Vagina (tissue), 2 donors: ENCODE data around the gene MPEG1. TPM values are rescaled to one million over a fixed set of nuclear protein-coding genes. Genes with fewer than 3 reads are reported as not detected.

Source experiments
- DNase-seq, 2 donors: peaks; one replicate each; pipeline ENCODE4 v3.0.0-alpha.2; 2017; ENCODE audit errors: extremely low spot score in 2 of 2
- H3K27ac ChIP-seq: fragments of 200-600 bp; sonication (generic); one replicate; pipeline ENCODE4 v1.5.1; 2019
- H3K27me3 ChIP-seq: fragments of 200-600 bp; sonication (generic); one replicate; pipeline ENCODE4 v1.5.1; 2019
- H3K36me3 ChIP-seq, 2 donors: fragments of 200-600 bp; sonication (generic); one replicate each; pipeline ENCODE4 v1.5.1; 2017 to 2019
- H3K4me1 ChIP-seq: fragments of 200-600 bp; sonication (generic); one replicate; pipeline ENCODE4 v1.5.1; 2019
- H3K4me3 ChIP-seq, 2 donors: fragments of 200-600 bp; sonication (generic); 1 replicate in 1 of 2; 2 replicates in 1 of 2; pipeline ENCODE4 v1.5.1; 2016 to 2019
- H3K9me3 ChIP-seq: fragments of 200-600 bp; sonication (generic); one replicate; pipeline ENCODE4 v1.5.1; 2019
- POLR2A ChIP-seq, 2 donors: fragments of 450-650 bp; IDR thresholded peaks; one replicate each; pipeline ENCODE4 v1.6.1; 2017; ENCODE audit warnings: antibody characterized with exemption in 2 of 2, mild to moderate bottlenecking in 2 of 2, moderate library complexity in 2 of 2
- POLR2AphosphoS5 ChIP-seq, 2 donors: sonication (generic); formaldehyde crosslinking; IDR thresholded peaks; one replicate each; pipeline ENCODE4 v1.9.0; 2017; ENCODE audit warnings: antibody characterized with exemption in 2 of 2, mild to moderate bottlenecking in 2 of 2, low read depth in 1 of 2; ENCODE audit not compliant: insufficient read depth in 1 of 2
- intact Hi-C: fragments of 100-400 bp; cut with DNase I; formaldehyde crosslinking; loops from one replicate; pipeline ENCODE4 v1.15.1; 2023
- total RNA-seq: library from RNA; depleted of rRNA; stranded (reverse); fragments of >200 nt; gene quantifications from one replicate; pipeline ENCODE4 v1.2.3, GENCODE V29; 2016
- TF ChIP-seq, protein P1 (sequence below), 3 experiments: fragments of 450-650 bp in 2 of 3; fragments of 200-600 bp in 1 of 3; sonication (generic) in 1 of 3; IDR thresholded peaks; one replicate each; pipeline ENCODE4 v1.5.1; 2017 to 2019; ENCODE audit warnings: antibody characterized with exemption in 3 of 3, mild to moderate bottlenecking in 2 of 3, moderate library complexity in 2 of 3

MPEG1 gene
- total RNA-seq, 1 donor from 2014 or later = 3.9 TPM

DNA sequence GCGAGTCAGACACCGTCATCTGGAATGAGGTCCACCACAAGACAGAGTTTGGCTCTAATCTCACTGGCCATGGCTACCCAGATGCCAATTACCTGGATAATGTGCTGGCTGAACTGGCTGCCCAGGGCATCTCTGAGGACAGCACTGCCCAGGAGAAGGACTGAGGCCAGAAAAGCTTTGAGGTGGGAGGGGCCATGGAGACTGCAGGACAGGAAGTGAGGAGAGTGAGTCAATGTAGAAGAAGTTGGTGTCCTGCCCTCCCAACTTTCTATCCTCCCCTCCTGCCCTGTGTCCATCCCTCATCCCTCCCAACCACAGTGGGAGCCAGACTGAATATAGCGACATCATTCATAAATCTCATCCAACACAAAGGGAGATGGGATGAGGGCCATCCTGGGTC, 8.0 kb downstream of the MPEG1 start:
- intact Hi-C loops = no loop called here
- DNase-seq = no peak
- TF ChIP-seq, protein P1, sequence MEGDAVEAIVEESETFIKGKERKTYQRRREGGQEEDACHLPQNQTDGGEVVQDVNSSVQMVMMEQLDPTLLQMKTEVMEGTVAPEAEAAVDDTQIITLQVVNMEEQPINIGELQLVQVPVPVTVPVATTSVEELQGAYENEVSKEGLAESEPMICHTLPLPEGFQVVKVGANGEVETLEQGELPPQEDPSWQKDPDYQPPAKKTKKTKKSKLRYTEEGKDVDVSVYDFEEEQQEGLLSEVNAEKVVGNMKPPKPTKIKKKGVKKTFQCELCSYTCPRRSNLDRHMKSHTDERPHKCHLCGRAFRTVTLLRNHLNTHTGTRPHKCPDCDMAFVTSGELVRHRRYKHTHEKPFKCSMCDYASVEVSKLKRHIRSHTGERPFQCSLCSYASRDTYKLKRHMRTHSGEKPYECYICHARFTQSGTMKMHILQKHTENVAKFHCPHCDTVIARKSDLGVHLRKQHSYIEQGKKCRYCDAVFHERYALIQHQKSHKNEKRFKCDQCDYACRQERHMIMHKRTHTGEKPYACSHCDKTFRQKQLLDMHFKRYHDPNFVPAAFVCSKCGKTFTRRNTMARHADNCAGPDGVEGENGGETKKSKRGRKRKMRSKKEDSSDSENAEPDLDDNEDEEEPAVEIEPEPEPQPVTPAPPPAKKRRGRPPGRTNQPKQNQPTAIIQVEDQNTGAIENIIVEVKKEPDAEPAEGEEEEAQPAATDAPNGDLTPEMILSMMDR (IDR thresholded peaks at IDR 0.05) = no peak
- TF ChIP-seq POLR2A (IDR thresholded peaks at IDR 0.05) (no peak), POLR2AphosphoS5 (IDR thresholded peaks at IDR 0.05; ENCODE audit: insufficient read depth in 1 of 2, low read depth in 1 of 2) (no peak)
- H3K9me3 ChIP-seq = no peaks in the 10 kb centered on the region
- H3K4me3 ChIP-seq = no peak overlapping the region
- no peak overlapping the region for H3K27ac ChIP-seq
- no peaks in the 10 kb centered on the region for H3K27me3 ChIP-seq
- H3K4me1 ChIP-seq = no peaks in the 10 kb centered on the region
- peaks cover 0 to 12% of the 10 kb centered on the region in 2 donors for H3K36me3 ChIP-seq

DNA sequence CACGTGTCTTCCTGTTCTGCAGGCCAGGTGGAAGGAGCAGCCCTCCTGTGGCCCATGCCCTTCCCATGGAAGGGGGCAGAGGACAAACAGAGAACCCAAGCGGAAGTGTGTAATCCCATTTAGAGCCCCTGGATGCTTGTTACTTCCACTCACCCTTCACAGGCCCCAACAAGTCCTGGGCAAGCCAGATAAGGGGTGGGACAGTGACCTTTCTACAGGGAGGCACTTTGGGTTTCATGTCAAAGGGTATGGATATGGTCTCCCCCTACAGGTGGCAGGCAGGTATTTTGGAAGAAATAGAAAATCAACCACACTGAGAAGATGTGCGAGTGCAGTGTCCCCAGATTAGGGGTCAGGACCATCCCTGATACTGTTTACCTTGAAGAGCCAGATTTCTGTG, 11.4 kb downstream of the MPEG1 start:
- Histone ChIP-seq H3K27me3 (no peaks in the 10 kb centered on the region), H3K27ac (no peak overlapping the region), H3K9me3 (no peaks in the 10 kb centered on the region), H3K36me3 (peaks cover 0 to 12% of the 10 kb centered on the region in 2 donors), H3K4me3 (no peak overlapping the region), H3K4me1 (no peaks in the 10 kb centered on the region)
- TF ChIP-seq POLR2AphosphoS5 (IDR thresholded peaks at IDR 0.05; ENCODE audit: insufficient read depth in 1 of 2, low read depth in 1 of 2) (no peak), POLR2A (IDR thresholded peaks at IDR 0.05) (no peak)
- TF ChIP-seq, protein P1 (IDR thresholded peaks at IDR 0.05) = no peak
- DNase-seq = no peak
- intact Hi-C loops = no loop called here

DNA sequence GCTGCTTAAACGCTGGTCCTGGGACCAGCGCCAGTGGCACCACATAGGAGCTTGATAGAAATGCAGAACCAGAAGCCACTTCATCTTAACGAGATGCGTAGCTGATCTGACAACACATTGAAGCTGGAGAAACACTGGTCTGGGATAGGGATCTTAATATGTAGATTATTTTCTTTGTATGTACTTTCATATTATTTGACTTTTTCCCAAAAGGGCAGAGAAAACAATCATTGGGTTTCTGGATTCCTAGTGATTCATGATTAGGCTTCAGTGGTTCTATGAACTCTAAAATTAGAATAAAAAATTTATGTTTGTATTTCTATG, 12.3 kb downstream of the MPEG1 start:
- intact Hi-C loops = no loop called here
- H3K36me3 ChIP-seq = peaks cover 0 to 9% of the 10 kb centered on the region in 2 donors

DNA sequence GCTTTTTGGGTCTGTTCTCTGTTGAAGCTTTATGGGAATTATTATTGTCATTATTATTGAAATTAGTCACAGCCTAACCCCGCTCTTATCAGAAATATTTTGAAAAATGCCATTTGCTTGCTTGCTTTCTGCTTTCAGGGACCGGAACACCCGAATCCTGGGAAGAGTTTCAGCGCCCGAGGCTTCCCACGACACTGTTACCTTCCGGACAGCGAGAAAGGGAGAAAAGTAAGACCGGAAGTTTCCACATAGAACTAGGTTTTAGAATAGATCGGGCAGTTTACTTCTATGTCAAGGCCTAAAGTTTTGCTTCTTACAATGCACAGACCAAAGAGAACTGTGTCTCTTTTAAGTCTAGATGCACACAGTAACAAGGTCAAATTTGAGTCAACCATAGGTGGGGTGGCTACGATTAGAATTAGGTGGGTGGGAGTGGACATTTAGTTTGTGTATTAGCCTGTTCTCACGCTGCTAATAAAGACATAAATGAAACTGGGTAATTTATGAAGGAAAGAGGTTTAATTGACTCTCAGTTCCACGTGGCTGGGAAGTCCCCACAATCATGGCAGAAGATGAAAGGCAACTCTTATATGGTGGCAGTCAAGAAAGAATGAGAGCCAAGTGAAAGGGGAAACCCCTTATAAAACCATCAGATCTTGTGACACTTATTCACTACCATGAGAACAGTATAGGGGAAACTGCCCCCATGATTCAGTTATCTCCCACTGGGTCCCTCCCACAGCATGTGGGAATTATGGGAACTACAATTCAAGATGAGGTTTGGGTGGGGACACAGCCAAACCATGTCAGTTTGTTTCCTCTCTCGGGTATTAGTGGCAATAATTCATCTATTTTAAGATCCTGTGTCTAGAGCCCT, 12.9 kb downstream of the MPEG1 start:
- Histone ChIP-seq H3K4me1 (no peaks in the 10 kb centered on the region), H3K27ac (no peak overlapping the region), H3K4me3 (no peak overlapping the region), H3K27me3 (no peaks in the 10 kb centered on the region), H3K9me3 (no peaks in the 10 kb centered on the region), H3K36me3 (peaks cover 0 to 3% of the 10 kb centered on the region in 2 donors)
- no peak for DNase-seq
- TF ChIP-seq, protein P1 (IDR thresholded peaks at IDR 0.05) = no peak
- TF ChIP-seq POLR2AphosphoS5 (IDR thresholded peaks at IDR 0.05; ENCODE audit: insufficient read depth in 1 of 2, low read depth in 1 of 2) (no peak), POLR2A (IDR thresholded peaks at IDR 0.05) (no peak)
- intact Hi-C loops = no loop called here

More for the DNA sequence above, 12.3 kb downstream of the MPEG1 start:
- no peak for DNase-seq
- no peaks in the 10 kb centered on the region for H3K9me3 ChIP-seq
- H3K27ac ChIP-seq = no peak overlapping the region
- H3K4me1 ChIP-seq = no peaks in the 10 kb centered on the region
- no peak overlapping the region for H3K4me3 ChIP-seq
- H3K27me3 ChIP-seq = no peaks in the 10 kb centered on the region
- TF ChIP-seq, protein P1 (IDR thresholded peaks at IDR 0.05) = no peak
- TF ChIP-seq POLR2AphosphoS5 (IDR thresholded peaks at IDR 0.05; ENCODE audit: insufficient read depth in 1 of 2, low read depth in 1 of 2) (no peak), POLR2A (IDR thresholded peaks at IDR 0.05) (no peak)

DNA sequence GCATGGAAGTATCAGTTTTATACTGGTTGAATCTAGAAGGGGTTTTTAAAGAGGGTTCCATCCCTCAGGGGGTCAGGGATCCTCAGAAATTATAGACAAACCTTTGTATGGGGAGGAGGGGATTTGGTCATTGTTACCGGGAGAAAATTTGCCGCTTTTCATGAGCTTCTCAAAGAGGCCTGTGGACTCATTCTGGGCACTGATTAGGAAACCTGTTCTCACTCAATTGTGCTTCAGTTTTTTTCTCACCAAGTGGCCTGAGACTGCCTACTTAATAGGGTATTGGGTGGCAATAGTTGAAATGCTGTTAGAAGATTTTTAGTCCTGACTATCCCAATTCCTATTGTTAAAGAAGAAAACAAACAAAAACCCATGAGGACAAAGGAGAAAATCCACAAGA, 14.0 kb downstream of the MPEG1 start:
- Histone ChIP-seq H3K36me3 (no peaks in the 10 kb centered on the region), H3K27me3 (no peaks in the 10 kb centered on the region), H3K4me3 (no peak overlapping the region), H3K4me1 (no peaks in the 10 kb centered on the region), H3K27ac (no peak overlapping the region), H3K9me3 (no peaks in the 10 kb centered on the region)
- TF ChIP-seq POLR2AphosphoS5 (IDR thresholded peaks at IDR 0.05; ENCODE audit: insufficient read depth in 1 of 2, low read depth in 1 of 2) = no peak
- TF ChIP-seq POLR2A (IDR thresholded peaks at IDR 0.05) = no peak
- DNase-seq = no peak
- intact Hi-C loops = no loop called here
